IPS-NIHi7 (cell line): Measurements from ENCODE around the gene AADAC.
"Not testable (repeated sequence)": the region's sequence is repeated elsewhere in the genome, so short reads cannot be mapped to it uniquely, and the experiment has no call there.

ENCODE experiments used
- DNase-seq: peaks from one replicate; pipeline ENCODE4 v3.0.0; 2012; ENCODE audit warnings: mixed read lengths; ENCODE audit errors: extremely low spot score

AADAC gene

GRCh38 chr3:151856118-151856517 lies 42.2 kb downstream of the AADAC start:
- DNase-seq = no peak

- no peak for DNase-seq
Observed at GRCh38 chr3:151856641-151857040, 42.7 kb downstream of the AADAC start.

GRCh38 chr3:151859233-151859673 lies 45.3 kb downstream of the AADAC start:
- DNase-seq = no peak

GRCh38 chr3:151859905-151860304 lies 46.0 kb downstream of the AADAC start:
- no peak for DNase-seq

- DNase-seq = no peak
Observed at GRCh38 chr3:151863611-151864010, 49.7 kb downstream of the AADAC start.

- DNase-seq = no peak
Observed at GRCh38 chr3:151864423-151865101, 50.6 kb downstream of the AADAC start.

GRCh38 chr3:151866711-151867410 lies 52.9 kb downstream of the AADAC start:
- DNase-seq = no peak

- no peak for DNase-seq
Observed at GRCh38 chr3:151867666-151868065, 53.8 kb downstream of the AADAC start.

GRCh38 chr3:151869181-151869580 lies 55.3 kb downstream of the AADAC start:
- DNase-seq = no peak

- DNase-seq = no peak
Observed at GRCh38 chr3:151871639-151872468, 57.9 kb downstream of the AADAC start.

GRCh38 chr3:151873398-151873797 lies 59.5 kb downstream of the AADAC start, which contains the start of gene SUCNR1:
TSS of gene SUCNR1 (plus strand) at chr3:151873643. CDS start at chr3:151879893, 6,250 bp downstream.
- DNase-seq = no peak

- not testable (repeated sequence) for DNase-seq
Observed at GRCh38 chr3:151874079-151874478, 60.2 kb downstream of the AADAC start.

- no peak for DNase-seq
Observed at GRCh38 chr3:151875759-151876158, 61.8 kb downstream of the AADAC start.

GRCh38 chr3:151877269-151877668 lies 63.4 kb downstream of the AADAC start:
- DNase-seq = no peak
